Adrenal gland (tissue), 5 donors: ENCODE measurements around the gene SIGLEC1.

ENCODE experiments used
- CTCF ChIP-seq, 6 experiments: fragments of 450-650 bp in 4 of 6; fragments of 200-600 bp in 2 of 6; sonication (generic) in 1 of 6; IDR thresholded peaks; 1 replicate in 5 of 6; 2 replicates in 1 of 6; pipeline versions ENCODE4 v1.5.1 to v1.8.0; 2016 to 2021; ENCODE audit warnings: antibody characterized with exemption in 6 of 6, mild to moderate bottlenecking in 2 of 6, moderate library complexity in 1 of 6
- POLR2A ChIP-seq, 2 donors: fragments of 450-650 bp; IDR thresholded peaks; one replicate each; pipeline ENCODE4 v1.6.1; 2017; ENCODE audit warnings: antibody characterized with exemption in 2 of 2, mild to moderate bottlenecking in 2 of 2, moderate library complexity in 1 of 2
- donor health status: DM: no; HTN: no; CAD: no.

- TF ChIP-seq CTCF (IDR thresholded peaks at IDR 0.05) (no peak), POLR2A (IDR thresholded peaks at IDR 0.05) (no peak)
These were observed 42.9 kb upstream of the SIGLEC1 start for GRCh38 chr20:3755269-3755668.
